ENCODE data around the gene MAPK10. TPM values are rescaled to one million over a fixed set of nuclear protein-coding genes. Genes with fewer than 3 reads are reported as not detected.

MAPK10 gene
- total and polyA plus RNA-seq, 10 of the 15 experiments (the other 5 are each of a cell fraction or from before 2014, with no cell fraction given) = 1.1 to 4.2 (median 2.4) TPM

DNA sequence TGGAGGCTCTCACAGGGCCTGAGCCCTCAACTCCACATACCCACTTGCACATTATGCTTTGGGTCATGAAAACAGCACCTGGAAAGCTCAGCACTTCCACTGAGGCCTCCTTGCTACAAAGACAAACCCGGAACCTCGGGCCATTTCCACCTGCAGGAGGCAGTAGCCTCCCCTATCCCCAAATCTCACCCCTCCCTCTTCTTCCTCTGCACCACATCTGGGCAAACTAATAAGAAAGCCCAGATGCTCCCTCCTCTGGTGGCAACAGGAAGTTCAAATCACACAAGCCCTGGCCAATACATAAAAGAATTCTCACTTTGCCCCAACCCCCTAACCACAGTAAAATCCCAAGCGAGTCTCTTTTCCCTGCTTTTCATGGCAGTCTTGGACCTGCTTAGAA, 136.4 kb downstream of the MAPK10 start:
- ATAC-seq (peak; percentile 92), DNase-seq (ENCODE audit: low read depth, low spot score) (no peak), FAIRE-seq (no peak)
- in situ Hi-C loops (cut with MboI) = no loop called here
- no peaks in the 10 kb centered on the region for H4K20me1 ChIP-seq (ENCODE audit: control insufficient read depth, insufficient read depth)
- H2AFZ ChIP-seq (ENCODE audit: control insufficient read depth, low read depth, low read length) = no peak overlapping the region
- H3K4me3 ChIP-seq = no peak overlapping the region
- no peaks in the 10 kb centered on the region for H3K36me3 ChIP-seq (ENCODE audit: control insufficient read depth in 2 of 2, insufficient read depth in 2 of 2, low read length in 1 of 2)
- H3K9me3 ChIP-seq (replicated peaks; ENCODE audit: control insufficient read depth, insufficient read depth, low read length) = no peaks in the 10 kb centered on the region
- 0% methylated on average over 3 of the region's 3 CpGs for WGBS (ENCODE audit: insufficient coverage, insufficient replicate concordance, low lambda C conversion rate, missing lambda C conversion rate)
- intact Hi-C loops (cut with micrococcal nuclease; ENCODE audit: unreplicated experiment) = no loop called here
- ChIA-PET SMC1A (ENCODE audit: uncharacterized antibody, unreplicated experiment) (interaction anchor here (1.0 kb wide), 1 partner anchor 665 kb away, joined by 3 read pairs; no protein-coding TSS in a partner anchor), CTCF (no interaction called here), POLR2A (no interaction called here), RAD21 (ENCODE audit: unreplicated experiment) (no interaction called here)
- no peak overlapping the region for H3K27ac ChIP-seq (ENCODE audit: control insufficient read depth, insufficient read depth)
- H3K4me2 ChIP-seq (ENCODE audit: control insufficient read depth, insufficient read depth) = no peak overlapping the region
- H3K4me1 ChIP-seq (ENCODE audit: control insufficient read depth, insufficient read depth, low read length) = no peaks in the 10 kb centered on the region
- no peaks in the 10 kb centered on the region for H3K79me2 ChIP-seq (ENCODE audit: control insufficient read depth, insufficient read depth, low read length)
- H3K27me3 ChIP-seq (replicated peaks in 1 of 2; ENCODE audit: control insufficient read depth in 2 of 2, insufficient read depth in 2 of 2, low read length in 1 of 2) = no peaks in the 10 kb centered on the region
- TF ChIP-seq, protein P1, sequence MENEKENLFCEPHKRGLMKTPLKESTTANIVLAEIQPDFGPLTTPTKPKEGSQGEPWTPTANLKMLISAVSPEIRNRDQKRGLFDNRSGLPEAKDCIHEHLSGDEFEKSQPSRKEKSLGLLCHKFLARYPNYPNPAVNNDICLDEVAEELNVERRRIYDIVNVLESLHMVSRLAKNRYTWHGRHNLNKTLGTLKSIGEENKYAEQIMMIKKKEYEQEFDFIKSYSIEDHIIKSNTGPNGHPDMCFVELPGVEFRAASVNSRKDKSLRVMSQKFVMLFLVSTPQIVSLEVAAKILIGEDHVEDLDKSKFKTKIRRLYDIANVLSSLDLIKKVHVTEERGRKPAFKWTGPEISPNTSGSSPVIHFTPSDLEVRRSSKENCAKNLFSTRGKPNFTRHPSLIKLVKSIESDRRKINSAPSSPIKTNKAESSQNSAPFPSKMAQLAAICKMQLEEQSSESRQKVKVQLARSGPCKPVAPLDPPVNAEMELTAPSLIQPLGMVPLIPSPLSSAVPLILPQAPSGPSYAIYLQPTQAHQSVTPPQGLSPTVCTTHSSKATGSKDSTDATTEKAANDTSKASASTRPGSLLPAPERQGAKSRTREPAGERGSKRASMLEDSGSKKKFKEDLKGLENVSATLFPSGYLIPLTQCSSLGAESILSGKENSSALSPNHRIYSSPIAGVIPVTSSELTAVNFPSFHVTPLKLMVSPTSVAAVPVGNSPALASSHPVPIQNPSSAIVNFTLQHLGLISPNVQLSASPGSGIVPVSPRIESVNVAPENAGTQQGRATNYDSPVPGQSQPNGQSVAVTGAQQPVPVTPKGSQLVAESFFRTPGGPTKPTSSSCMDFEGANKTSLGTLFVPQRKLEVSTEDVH (IDR thresholded peaks at IDR 0.05; ENCODE audit: low read depth, partially characterized antibody) = no peak
- TF ChIP-seq RAD21 (IDR thresholded peaks at IDR 0.05; ENCODE audit: insufficient read depth, low read depth, low read length) (0 out of 2 replicates have a peak, but pooled peaks have one; percentile 18), BACH1 (IDR thresholded peaks at IDR 0.05; ENCODE audit: borderline replicate concordance) (no peak), NR2F1 (conservative IDR thresholded peaks at IDR 0.05) (no peak), SMC3 (IDR thresholded peaks at IDR 0.05; ENCODE audit: borderline replicate concordance, low read length) (peak; percentile 21; the same call in 1 of the 2 replicates), ZSCAN29 (IDR thresholded peaks at IDR 0.05) (no peak), LARP7 (IDR thresholded peaks at IDR 0.05) (no peak)
- TF ChIP-seq, protein P2, sequence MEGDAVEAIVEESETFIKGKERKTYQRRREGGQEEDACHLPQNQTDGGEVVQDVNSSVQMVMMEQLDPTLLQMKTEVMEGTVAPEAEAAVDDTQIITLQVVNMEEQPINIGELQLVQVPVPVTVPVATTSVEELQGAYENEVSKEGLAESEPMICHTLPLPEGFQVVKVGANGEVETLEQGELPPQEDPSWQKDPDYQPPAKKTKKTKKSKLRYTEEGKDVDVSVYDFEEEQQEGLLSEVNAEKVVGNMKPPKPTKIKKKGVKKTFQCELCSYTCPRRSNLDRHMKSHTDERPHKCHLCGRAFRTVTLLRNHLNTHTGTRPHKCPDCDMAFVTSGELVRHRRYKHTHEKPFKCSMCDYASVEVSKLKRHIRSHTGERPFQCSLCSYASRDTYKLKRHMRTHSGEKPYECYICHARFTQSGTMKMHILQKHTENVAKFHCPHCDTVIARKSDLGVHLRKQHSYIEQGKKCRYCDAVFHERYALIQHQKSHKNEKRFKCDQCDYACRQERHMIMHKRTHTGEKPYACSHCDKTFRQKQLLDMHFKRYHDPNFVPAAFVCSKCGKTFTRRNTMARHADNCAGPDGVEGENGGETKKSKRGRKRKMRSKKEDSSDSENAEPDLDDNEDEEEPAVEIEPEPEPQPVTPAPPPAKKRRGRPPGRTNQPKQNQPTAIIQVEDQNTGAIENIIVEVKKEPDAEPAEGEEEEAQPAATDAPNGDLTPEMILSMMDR (IDR thresholded peaks at IDR 0.05 in 2 of 3, conservative IDR thresholded peaks at IDR 0.05 in 1 of 3; ENCODE audit: control insufficient read depth in 2 of 3, extremely low read depth in 1 of 3, insufficient read depth in 1 of 3, low read depth in 3 of 3, low read length in 3 of 3) = peak; percentile 38 to 61 (median 48); a peak in 5 of 6 replicates
- TF ChIP-seq, protein P3, sequence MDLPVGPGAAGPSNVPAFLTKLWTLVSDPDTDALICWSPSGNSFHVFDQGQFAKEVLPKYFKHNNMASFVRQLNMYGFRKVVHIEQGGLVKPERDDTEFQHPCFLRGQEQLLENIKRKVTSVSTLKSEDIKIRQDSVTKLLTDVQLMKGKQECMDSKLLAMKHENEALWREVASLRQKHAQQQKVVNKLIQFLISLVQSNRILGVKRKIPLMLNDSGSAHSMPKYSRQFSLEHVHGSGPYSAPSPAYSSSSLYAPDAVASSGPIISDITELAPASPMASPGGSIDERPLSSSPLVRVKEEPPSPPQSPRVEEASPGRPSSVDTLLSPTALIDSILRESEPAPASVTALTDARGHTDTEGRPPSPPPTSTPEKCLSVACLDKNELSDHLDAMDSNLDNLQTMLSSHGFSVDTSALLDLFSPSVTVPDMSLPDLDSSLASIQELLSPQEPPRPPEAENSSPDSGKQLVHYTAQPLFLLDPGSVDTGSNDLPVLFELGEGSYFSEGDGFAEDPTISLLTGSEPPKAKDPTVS (IDR thresholded peaks at IDR 0.05; ENCODE audit: low read depth, low read length) = no peak
- BruUV-seq (replicated peaks) = no TSS peak
- no peak overlapping the region for H3K9ac ChIP-seq (ENCODE audit: control insufficient read depth, insufficient read depth, low read length)

All from GM12878 (cell line).